Dermis microvascular lymphatic vessel endothelial cell (primary cell): ENCODE results near the gene OLFM1. TPM values are rescaled to one million over a fixed set of nuclear protein-coding genes. Genes with fewer than 3 reads are reported as not detected.

ENCODE experiments used
- DNase-seq, 2 donors: peaks; one replicate each; pipeline versions ENCODE4 v3.0.0 to v3.0.0-alpha.2; 2010; ENCODE audit warnings: low read depth in 2 of 2
- total RNA-seq: library from RNA; depleted of rRNA; stranded (reverse); fragments of >200 nt; gene quantifications from 2 replicates; pipeline ENCODE4 v1.2.1, GENCODE V29; 2014

OLFM1 gene
- total RNA-seq: 16.2 and 30.0 TPM in 2 replicates

GRCh38 chr9:135087489-135087792 is at the start of gene OLFM1:
TSS of gene OLFM1 (plus strand) at chr9:135087668. CDS start at chr9:135087990, 322 bp downstream.
- peak; percentile 46 to 73 for DNase-seq

GRCh38 chr9:135038331-135038730 is 49.1 kb upstream of the OLFM1 start:
- DNase-seq: no peak

GRCh38 chr9:135038826-135039225 is 48.6 kb upstream of the OLFM1 start:
- no peak for DNase-seq

DNA sequence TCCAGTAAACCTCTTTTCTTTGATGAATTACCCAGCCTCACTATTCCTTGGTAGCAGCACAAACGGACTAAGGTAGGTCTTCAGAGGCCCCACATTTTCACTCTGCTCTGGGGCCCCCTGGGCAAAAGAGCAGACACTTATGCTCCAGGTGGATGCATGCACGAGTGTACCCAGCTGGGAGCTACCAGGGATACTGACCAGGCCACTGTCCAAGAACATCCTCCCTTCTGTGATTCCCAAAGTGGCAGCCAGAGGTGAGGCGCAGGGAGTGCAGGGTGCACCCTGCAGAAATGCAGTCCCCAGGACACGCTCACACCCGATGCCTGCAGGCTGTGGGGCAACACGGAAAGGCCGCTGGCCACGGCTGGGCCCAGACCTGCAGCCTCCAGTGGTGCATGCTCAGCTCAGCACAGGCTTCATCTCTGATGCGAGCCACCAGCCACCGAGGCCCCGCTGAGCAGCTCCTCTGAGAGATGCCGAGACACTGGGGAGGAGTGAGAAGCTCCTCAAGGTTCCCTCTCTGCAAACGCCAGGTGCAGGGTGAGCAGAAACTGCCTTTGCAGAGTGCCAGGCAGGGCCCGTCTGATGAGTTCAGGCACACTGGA is 48.1 kb upstream of the OLFM1 start:
- no peak for DNase-seq

GRCh38 chr9:135039916-135040645 is 47.4 kb upstream of the OLFM1 start:
- DNase-seq: no peak

GRCh38 chr9:135040892-135041291 is 46.6 kb upstream of the OLFM1 start:
- DNase-seq: no peak

DNA sequence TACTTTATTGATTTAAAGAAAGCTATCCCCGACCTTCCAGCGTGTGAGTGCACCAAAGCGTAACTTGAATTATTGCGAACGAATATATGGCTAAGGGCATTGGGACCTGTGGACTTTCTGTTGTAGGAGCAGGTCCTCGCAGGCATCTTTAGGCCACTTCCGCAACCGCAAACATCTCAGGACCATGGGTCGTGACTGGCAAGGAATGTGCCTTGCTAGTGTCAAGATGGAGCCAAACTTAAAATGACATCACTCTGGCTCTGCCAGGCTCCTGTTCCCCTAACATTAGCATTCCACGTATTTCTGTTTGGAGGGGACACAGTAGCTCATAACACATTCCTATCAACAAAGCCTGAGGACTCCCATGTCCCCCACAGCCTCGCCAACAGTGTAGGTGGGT is 44.1 kb upstream of the OLFM1 start:
- no peak for DNase-seq

- no peak for DNase-seq
Observed at GRCh38 chr9:135045264-135045927, 42.1 kb upstream of the OLFM1 start.

DNA sequence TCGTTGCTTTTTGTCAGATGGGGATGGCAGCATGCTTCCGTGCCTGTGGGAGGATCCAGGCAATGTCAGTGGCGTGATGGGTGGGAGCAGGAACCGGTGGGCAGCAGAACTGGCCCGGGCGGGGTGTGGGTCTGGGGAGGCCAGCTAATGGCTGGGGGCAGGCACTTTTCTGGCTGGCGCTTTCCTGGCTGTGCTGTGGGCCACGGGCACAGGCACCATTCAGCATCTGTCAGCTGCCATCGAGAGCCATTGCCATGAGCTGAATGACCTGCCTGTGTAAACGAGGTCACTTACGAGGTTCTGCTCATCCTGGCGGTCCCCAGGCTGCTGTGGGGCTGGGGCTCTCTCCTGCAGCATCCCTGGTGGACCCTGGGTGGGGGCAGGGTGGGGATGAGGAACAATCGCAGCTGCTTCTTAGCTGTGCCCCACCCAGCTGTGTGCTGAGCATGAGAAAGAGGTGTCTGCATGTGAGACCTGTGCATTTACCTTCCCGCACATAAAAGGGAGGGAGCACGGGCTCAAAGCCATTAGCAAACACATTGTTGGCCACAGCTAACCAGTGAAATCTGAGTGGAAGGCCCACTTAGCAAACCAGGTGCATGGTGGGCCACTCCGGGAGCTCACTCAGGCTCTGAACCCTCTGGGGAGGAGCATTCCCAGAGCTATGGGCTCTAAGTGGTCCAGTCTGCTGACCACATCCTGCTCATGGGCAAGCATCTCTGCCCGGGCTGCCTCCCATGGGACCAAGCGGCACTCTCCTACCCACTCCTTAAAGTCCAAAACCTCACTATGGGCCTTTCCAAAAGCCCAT is 41.3 kb upstream of the OLFM1 start:
- DNase-seq: no peak

DNA sequence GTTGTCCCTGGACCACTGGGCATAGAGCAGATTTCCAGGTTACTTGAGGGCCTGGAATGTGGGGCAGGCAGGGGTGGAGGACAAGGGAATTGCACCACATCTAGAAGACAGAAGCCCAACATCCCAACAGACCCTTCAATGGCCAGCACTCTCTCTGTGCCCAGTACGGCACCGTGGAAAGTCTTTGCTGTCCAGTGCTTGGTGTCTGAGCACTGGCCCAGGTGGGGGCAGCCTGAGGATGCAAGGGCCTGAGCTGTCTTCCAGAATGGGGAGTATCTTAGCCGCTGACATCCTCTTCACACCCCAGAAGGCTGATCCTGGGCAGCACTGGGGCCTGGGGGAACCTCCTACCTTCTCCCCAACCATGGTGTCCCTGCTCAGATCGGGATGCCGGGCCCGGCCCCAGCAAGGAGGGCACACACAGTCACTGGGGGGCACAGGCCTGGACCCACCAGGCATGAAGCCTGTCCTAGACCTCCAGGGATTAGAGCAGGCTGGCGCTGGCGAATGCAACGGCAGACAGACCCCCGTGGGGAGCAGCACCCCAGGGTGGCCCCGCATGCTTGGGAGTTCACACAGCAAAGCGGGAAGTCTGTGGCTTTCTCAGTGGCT is 40.6 kb upstream of the OLFM1 start:
- DNase-seq: no peak

GRCh38 chr9:135047521-135047920 is 39.9 kb upstream of the OLFM1 start:
- no peak for DNase-seq

- DNase-seq: no peak
Observed at GRCh38 chr9:135048046-135048757, 39.3 kb upstream of the OLFM1 start.

- no peak for DNase-seq
Observed at GRCh38 chr9:135048758-135049444, 38.6 kb upstream of the OLFM1 start.

GRCh38 chr9:135049460-135049859 is 38.0 kb upstream of the OLFM1 start:
- no peak for DNase-seq

GRCh38 chr9:135050072-135050990 is 37.1 kb upstream of the OLFM1 start:
- no peak for DNase-seq

DNA sequence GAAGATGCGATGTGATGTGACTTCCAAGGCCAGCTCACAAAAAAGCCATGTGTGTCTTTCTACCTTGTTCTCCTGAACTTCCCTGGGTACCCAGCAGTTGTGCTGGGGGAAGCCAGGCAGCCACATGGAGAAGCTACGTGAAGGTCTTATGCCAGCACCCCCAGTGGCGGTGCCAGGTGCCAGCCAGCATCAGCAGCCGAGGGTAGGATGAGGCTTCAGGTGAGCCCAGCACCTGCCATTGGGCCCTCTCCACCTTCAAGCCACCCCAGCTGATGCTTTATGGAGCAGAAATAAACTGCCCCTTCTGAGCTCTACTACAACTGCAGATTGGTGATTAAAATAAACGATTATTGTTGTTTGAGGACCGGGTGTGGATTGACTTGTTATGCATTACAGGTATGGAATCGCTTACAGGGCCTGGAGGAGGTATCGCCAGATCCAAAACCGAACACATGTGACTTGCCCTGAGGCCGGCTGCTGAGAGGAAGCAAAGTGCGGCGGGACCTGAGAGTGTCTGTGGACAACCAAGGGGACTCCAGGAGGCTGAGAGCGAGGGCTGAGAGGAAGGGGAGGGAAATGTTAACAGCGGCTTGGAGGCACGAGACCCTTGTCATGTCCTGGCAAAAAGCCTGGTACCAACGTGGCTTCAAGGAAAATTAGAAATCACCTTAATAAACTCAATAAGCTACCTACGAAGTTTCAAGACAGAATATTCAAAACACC is 36.0 kb upstream of the OLFM1 start:
- DNase-seq: no peak

DNA sequence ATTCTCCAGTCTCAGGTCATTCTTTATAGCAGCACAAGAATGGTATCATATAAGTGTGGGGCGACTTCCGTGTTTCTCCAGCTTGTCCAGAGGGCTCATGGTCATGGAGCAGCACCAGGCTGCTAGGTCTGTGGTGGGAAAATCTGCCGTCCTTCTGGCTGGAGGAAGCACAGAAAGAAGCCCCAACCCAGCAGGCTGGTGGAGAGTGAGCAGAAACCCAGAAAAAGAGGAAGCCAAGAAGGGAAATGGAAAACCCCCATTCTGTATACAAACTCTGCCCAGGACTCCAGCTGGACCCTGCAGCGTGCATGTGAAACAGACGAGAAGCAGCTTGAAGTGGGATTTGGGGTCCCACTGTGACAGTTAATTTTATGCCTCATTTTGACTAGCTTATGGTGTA is 34.3 kb upstream of the OLFM1 start:
- DNase-seq: no peak

DNA sequence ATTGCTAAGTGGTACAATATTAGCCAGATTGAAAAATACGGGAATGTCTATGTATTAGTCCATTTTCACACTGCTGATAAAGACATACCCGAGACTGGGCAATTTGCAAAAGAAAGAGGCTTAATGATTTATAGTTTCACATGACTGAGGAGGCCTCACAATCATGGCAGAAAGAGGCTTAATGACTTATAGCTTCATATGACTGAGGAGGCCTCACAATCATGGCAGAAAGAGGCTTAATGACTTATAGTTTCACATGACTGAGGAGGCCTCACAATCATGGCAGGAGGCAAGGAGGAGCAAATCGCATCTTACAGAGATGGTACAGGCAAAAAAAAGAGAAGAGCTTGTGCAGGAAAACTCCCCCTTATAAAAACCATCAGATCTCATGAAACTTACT is 32.3 kb upstream of the OLFM1 start:
- no peak for DNase-seq

DNA sequence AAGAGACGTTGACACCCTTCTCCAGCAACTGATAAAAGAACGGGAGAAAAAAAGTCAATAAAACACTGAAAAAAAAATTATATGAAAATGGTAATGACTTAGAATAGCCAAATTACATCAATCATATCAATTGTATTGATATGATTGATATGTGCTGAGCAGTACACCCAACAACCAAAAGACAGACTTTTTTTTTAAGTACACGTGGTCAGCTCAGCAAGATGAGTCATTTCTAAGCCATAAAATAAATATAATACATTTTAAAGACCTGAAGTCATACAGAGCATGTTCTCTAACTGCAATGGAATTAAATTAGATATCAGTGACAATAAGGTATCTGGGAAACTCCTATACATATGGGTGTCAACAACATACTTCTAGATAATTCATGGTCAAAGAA is 30.9 kb upstream of the OLFM1 start:
- no peak for DNase-seq
